ENCODE results near the gene PAQR8.
"Not testable (repeated sequence)": the region's sequence is repeated elsewhere in the genome, so short reads cannot be mapped to it uniquely, and the experiment has no call there.

PAQR8 gene

GRCh38 chr6:52415333-52415732 lies 53.4 kb downstream of the PAQR8 start:
- DNase-seq: no peak

GRCh38 chr6:52415917-52416628 lies 54.1 kb downstream of the PAQR8 start:
- DNase-seq: no peak

DNA sequence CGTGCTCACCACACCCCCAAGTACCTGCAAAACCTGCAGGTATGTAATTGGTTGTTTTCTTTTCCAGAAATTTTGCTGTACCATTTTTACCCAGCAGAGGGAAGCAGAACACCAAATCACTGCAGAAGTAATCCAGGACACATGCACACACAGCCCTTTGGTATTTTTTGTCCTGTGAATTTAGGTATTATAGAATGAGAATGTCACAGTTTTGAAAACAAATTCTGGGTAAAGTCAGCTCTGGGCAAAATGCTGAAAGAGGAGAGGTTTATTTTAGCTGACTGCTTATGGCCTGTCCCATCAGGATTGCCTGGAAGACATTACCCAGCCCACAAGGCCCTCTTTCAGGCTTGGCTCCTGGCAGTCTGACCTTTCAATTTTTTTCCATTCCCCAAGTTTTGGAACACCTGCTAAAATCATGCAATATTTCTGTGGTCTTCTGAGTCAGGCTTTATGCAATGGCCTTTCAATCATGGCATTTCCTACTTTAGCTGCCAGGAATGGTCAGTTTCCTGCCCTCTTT lies 54.7 kb downstream of the PAQR8 start:
- DNase-seq: peak; percentile 65 to 89 (median 80)

- no peak for DNase-seq
Observed at GRCh38 chr6:52417675-52418111, 55.7 kb downstream of the PAQR8 start.

DNA sequence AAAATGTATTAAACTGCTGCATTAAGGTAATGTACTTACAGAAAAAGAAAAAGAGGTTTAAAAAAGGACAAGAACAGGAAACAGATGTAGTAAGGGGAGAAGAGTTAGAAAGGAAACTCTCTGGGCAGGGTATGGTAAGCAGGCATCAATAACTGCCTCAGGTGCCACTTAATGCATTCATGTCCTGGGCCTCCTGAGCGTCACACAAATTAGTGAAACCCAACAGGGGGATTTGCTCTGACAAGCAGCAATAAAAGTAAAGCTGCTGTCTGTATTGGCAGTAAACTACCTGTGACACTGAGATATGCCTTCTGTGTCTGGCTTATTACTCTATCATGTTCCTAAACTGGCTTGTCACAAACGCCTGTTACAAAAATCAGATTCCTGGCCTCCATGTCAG lies 56.7 kb downstream of the PAQR8 start:
- DNase-seq: peak in 1 of 3 experiments; percentile 32

GRCh38 chr6:52419809-52420667 lies 58.1 kb downstream of the PAQR8 start, which contains the start of gene EFHC1:
EFHC1 (plus strand) TSS chr6:52420342; CDS start chr6:52420411, 69 bp downstream.
- DNase-seq: peak; percentile 98 to 99 (median 99)

GRCh38 chr6:52420668-52421358 lies 58.9 kb downstream of the PAQR8 start:
- DNase-seq: peak; percentile 52 to 86 (median 73)

- DNase-seq: no peak
Observed at GRCh38 chr6:52422156-52422555, 60.2 kb downstream of the PAQR8 start.

DNA sequence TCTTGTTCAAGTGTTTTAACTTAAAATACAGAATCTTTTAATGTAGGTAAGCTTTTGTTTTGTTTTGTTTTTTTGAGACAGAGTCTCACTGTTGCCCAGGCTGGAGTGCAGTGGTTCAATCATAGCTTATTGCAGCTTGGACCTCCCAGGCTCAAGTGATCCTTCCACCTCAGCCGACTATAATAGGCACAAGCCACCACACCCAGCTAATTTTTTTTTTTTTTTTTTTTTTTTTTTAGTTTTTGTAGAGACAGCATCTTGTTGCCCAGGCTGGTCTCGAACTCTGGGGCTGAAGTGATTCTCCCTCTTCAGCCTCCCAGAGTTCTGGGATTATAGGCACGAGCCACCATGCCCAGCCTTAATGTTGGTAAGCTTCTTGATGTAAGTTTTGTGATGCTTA lies 61.5 kb downstream of the PAQR8 start:
- no peak for DNase-seq

- no peak for DNase-seq
Observed at GRCh38 chr6:52423971-52424381, 62.0 kb downstream of the PAQR8 start.

- DNase-seq: no peak
Observed at GRCh38 chr6:52424513-52424912, 62.6 kb downstream of the PAQR8 start.

- DNase-seq: no peak
Observed at GRCh38 chr6:52426667-52427066, 64.7 kb downstream of the PAQR8 start.

GRCh38 chr6:52433294-52433693 lies 71.3 kb downstream of the PAQR8 start:
- DNase-seq: not testable (repeated sequence)

GRCh38 chr6:52435345-52435744 lies 73.4 kb downstream of the PAQR8 start:
- DNase-seq: no peak

DNA sequence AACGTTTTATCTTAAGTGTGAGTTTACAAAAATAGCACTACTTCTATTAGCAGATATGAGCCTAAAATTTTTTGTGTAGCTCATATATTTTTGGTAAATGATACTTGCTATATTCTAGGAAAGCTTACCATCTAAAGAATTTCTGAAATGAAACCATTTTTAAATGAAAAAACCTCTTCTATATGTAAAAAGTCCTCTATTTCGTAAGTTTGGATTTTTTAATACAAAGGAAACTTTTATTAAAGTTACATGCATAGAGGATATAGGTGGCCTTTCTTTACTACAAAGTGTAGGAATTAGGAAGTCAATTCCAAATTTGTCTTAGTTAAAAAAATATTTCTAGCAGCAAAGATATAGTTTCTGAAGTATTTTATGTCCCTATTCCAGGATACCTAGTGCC lies 77.0 kb downstream of the PAQR8 start:
- DNase-seq: no peak

- DNase-seq: no peak
Observed at GRCh38 chr6:52454556-52454955, 92.6 kb downstream of the PAQR8 start.

- DNase-seq: no peak
Observed at GRCh38 chr6:52457096-52457495, 95.1 kb downstream of the PAQR8 start.
